MCF 10A (cell line): Measurements from ENCODE around the gene RNU4-1. TPM values are rescaled to one million over a fixed set of nuclear protein-coding genes. Genes with fewer than 3 reads are reported as not detected.

Experiments
- BruUV-seq: library from RNA; stranded (reverse); fragments of 400-500 nt; replicated peaks from 2 replicates; lab custom pipeline; 2021; lab: Mats Ljungman, UMichigan
- CTCF ChIA-PET: fragments of 300-600 bp; sonication (Branson Sonifier 250); formaldehyde crosslinking; extraction: SDS; loops from one replicate; lab custom pipeline; 2021; ENCODE audit warnings: antibody characterized with exemption, inconsistent platforms; lab: Yijun Ruan, JAX
- POLR2A ChIA-PET: fragments of 300-600, 350-650 bp; sonication (Branson Sonifier 250); formaldehyde crosslinking; extraction: SDS; loops from one replicate; lab custom pipeline; 2020; ENCODE audit warnings: antibody characterized with exemption, inconsistent platforms; lab: Yijun Ruan, JAX
- DNase-seq: peaks from one replicate; pipeline ENCODE4 v3.0.0-alpha.2; 2018; ENCODE audit not compliant: unreplicated experiment
- H3K27ac Mint-ChIP-seq: one replicate; pipeline ENCODE4 v1.8.0; 2022; ENCODE audit warnings: mild to moderate bottlenecking, low read depth, mixed read lengths; ENCODE audit not compliant: unreplicated experiment
- H3K27me3 Mint-ChIP-seq: one replicate; pipeline ENCODE4 v1.8.0; 2022; ENCODE audit warnings: mixed read lengths; ENCODE audit not compliant: insufficient read depth, unreplicated experiment
- H3K36me3 Mint-ChIP-seq: one replicate; pipeline ENCODE4 v1.8.0; 2022; ENCODE audit warnings: mild to moderate bottlenecking, moderate library complexity, mixed read lengths; ENCODE audit not compliant: insufficient read depth, unreplicated experiment
- H3K4me1 Mint-ChIP-seq: one replicate; pipeline ENCODE4 v1.8.0; 2022; ENCODE audit warnings: mixed read lengths; ENCODE audit not compliant: insufficient read depth, unreplicated experiment
- H3K4me3 Mint-ChIP-seq: one replicate; pipeline ENCODE4 v1.8.0; 2022; ENCODE audit warnings: mild to moderate bottlenecking, moderate library complexity, mixed read lengths; ENCODE audit not compliant: unreplicated experiment
- H3K9me3 Mint-ChIP-seq: one replicate; pipeline ENCODE4 v1.8.0; 2022; ENCODE audit warnings: mixed read lengths; ENCODE audit not compliant: unreplicated experiment
- CTCF ChIP-seq: fragments of 200-600 bp; IDR thresholded peaks from one replicate; pipeline ENCODE4 v1.8.0; 2022; ENCODE audit warnings: antibody characterized with exemption, mild to moderate bottlenecking; ENCODE audit not compliant: unreplicated experiment
- intact Hi-C: fragments of 100-400 bp; cut with micrococcal nuclease; formaldehyde crosslinking; loops from 2 replicates; pipeline ENCODE4 v1.14.1; 2022
- total RNA-seq: library from RNA; stranded (reverse); gene quantifications from 2 replicates; pipeline ENCODE4 v1.2.3, GENCODE V29; 2022

The RNU4-1 gene
- total RNA-seq, 1 experiment from 2014 or later: 1,764 TPM

DNA sequence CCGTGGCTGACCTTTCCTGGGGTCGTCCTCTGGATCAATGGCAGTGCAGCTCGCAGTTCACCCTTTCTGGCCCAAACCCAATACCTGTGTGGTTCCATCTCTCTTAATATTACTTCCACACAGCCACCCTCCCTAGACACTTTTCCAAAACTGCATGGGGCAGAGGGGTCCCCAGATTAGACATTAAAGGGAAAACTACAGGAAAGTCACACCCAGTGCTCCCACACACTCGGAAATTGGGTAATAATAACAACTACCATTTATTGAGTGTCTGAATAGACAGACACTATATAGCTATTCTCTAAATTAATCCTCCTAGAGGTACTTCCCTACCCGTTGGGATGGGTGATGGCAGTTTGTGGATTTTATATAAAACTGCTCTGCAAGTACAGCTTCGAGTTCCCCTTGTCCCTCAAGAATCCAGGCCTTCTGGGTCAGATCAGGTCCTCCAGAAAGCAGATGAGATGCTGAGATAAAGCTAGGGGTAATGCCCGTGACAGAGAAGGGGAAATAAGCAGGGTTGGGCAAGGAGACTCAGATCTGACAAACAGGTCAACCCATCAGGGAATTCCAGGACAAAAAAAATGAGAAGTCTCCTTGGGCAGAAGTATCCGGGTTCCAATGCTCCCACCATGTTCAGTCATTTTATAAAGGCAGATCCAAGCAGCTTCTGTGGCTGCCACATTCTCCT lies 26.7 kb downstream of the RNU4-1 start:
- no peaks in the 10 kb centered on the region for H3K9me3 Mint-ChIP-seq

DNA sequence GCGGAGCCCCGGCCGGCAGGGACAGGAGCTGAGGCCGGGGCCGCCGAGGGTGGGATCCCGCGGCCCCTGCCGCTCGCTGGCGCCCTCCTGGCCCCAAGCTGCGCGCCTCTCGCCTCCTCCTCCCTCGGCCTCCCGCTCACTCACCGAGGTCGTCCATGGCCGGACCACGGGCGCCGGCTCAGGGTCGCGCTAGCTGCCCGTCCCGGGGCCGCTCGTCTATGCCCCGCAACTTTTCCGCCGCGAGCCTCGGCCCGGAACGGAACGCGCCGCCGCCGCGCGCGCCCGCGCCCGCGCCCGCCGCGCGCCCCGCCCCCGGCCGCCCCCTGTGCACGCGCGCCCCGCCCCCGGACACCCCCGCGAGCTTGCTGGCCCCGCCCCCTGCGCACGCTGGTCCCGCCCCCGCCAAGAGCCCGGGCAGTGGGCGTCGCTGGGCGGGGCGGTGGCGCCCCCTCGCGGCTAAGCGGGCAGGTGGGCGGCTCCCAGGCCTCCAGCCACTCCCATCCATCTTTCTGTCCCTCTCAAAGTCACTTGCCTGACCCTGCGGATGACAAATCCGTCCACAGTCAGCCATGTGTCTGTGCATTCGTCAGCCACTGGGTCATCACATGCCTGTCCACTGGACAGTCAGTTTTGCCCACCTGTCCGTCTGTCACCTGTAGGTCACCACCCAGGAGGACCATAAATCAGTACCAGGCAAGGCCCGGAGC lies 27.4 kb downstream of the RNU4-1 start, which contains the start of gene PXN:
Gene PXN (minus strand): TSS at position 258 of the 707 bp plus-strand sequence. CDS start 101 bp downstream, at position 157.
- Mint-ChIP-seq H3K36me3 (peaks cover 22% of the 10 kb centered on the region), H3K27me3 (no peaks in the 10 kb centered on the region), H3K4me1 (peaks cover 28% of the 10 kb centered on the region), H3K27ac (peak within 1 kb of the TSS; percentile 94), H3K4me3 (peak within 1 kb of the TSS; percentile 95), H3K9me3 (no peaks in the 10 kb centered on the region)
- peak; percentile 84 for TF ChIP-seq CTCF
- peak; percentile 72 for DNase-seq
- POLR2A ChIA-PET: interaction anchor here (0.8 to 21.6 kb wide), 9 partner anchors 9 to 148 kb away, joined by 3 to 549 read pairs (median 112); partner anchors contain the start of genes RNU4-1, RNU4-2 and RPLP0
- intact Hi-C loops: loop anchor here (1.0 to 10.0 kb wide), 2 partner anchors 64 to 151 kb away; partner anchors contain the start of genes RAB35 and RPLP0
- BruUV-seq: no TSS peak
- CTCF ChIA-PET: interaction anchor here (0.6 to 15.6 kb wide), 14 partner anchors 8 to 72 kb away, joined by 3 to 454 read pairs (median 6); partner anchors contain the start of gene RPLP0

More for the DNA sequence above, 26.7 kb downstream of the RNU4-1 start:
- BruUV-seq: no TSS peak
- DNase-seq: no peak
- H3K4me3 Mint-ChIP-seq: peak overlapping the region; percentile 95
- no peak overlapping the region for H3K27ac Mint-ChIP-seq
- peaks cover 17% of the 10 kb centered on the region for H3K36me3 Mint-ChIP-seq
- CTCF ChIA-PET: interaction anchor here (0.5 to 15.6 kb wide), 14 partner anchors 9 to 165 kb away, joined by 3 to 454 read pairs (median 6); partner anchors contain the start of gene RPLP0
- H3K27me3 Mint-ChIP-seq: no peaks in the 10 kb centered on the region
- peaks cover 27% of the 10 kb centered on the region for H3K4me1 Mint-ChIP-seq
- POLR2A ChIA-PET: interaction anchor here (1.3 to 21.6 kb wide), 8 partner anchors 16 to 149 kb away, joined by 4 to 549 read pairs (median 166); partner anchors contain the start of genes RNU4-1, RNU4-2 and RPLP0
- intact Hi-C loops: loop anchor here (10.0 kb wide), 1 partner anchor 152 kb away; the partner anchor contains the start of gene RAB35
- TF ChIP-seq CTCF: no peak

DNA sequence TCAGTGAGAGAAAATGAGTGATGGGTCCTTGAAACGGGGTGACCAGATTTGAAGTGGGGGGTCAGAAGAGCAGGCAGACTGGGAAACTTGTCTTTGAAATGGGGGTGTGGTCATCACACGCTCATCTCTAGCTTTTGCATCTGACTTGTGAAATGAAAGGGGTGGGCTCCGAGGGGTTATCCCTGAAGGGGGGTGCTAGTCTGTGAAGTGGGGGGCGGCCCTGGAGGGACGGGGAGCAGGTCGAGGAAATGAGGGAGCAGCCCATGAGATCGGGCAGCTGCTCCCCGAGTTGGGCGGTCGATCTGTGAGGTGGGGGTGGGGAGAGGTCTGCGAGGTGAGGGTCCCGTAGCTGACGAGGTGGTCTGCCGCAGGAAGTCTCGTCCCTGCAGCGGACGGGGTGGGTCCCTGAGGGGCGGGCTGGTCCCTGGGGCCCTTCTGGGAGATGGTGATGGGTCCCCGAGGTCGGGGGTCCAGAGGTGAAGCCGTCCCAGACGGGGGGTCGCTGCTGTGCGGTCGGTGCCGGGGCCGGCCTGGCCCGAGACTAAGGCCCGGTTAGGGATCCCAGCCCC lies 28.0 kb downstream of the RNU4-1 start:
- no peak for TF ChIP-seq CTCF
- Mint-ChIP-seq H3K36me3 (peaks cover 26% of the 10 kb centered on the region), H3K4me3 (peak overlapping the region; percentile 95), H3K27me3 (no peaks in the 10 kb centered on the region), H3K27ac (peak overlapping the region; percentile 94), H3K4me1 (peaks cover 34% of the 10 kb centered on the region), H3K9me3 (no peaks in the 10 kb centered on the region)
- ChIA-PET POLR2A (interaction anchor here (0.8 to 21.6 kb wide), 8 partner anchors 9 to 147 kb away, joined by 3 to 549 read pairs (median 166); partner anchors contain the start of genes RNU4-1, RNU4-2 and RPLP0), CTCF (interaction anchor here (0.6 to 15.6 kb wide), 14 partner anchors 12 to 143 kb away, joined by 3 to 454 read pairs (median 4); partner anchors contain the start of gene RPLP0)
- DNase-seq: no peak
- BruUV-seq: no TSS peak
- intact Hi-C loops: loop anchor here (1.0 to 10.0 kb wide), 3 partner anchors 64 to 150 kb away; partner anchors contain the start of genes RAB35 and RPLP0
